ENCODE results near the gene KRT35. TPM values are rescaled to one million over a fixed set of nuclear protein-coding genes. Genes with fewer than 3 reads are reported as not detected.
"Not testable (repeated sequence)": the region's sequence is repeated elsewhere in the genome, so short reads cannot be mapped to it uniquely, and the experiment has no call there.

Gene KRT35
- total and polyA plus RNA-seq, 12 donors: not detected

DNA sequence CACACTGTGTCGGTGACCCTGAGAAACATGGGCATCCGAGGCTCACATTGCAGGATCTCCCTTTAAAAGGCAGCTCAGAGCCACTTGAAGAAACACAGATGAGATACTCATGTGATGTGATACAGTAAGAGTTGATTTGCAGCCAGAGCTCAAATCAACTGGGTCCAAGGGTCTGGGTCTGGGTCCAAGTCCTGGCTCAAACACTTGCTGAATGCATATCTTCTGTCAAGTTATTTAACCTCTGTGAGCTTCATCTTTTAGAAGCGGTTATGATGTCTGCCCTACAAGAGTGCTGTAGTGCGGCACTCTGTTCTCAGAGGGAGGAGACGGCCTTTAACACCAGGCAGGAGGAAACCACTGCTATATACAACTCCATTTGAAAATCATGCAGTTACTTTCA is 46.5 kb downstream of the KRT35 start:
- intact Hi-C loops (cut with DNase I): no loop called here
- H3K36me3 ChIP-seq: no peaks in the 10 kb centered on the region
- ATAC-seq (peak in 3 of 8 donors; percentile 49 to 74 (median 69)), DNase-seq (no peak)
- peaks cover 0 to 16% (median 0%) of the 10 kb centered on the region in 9 donors for H3K4me1 ChIP-seq
- H3K27ac ChIP-seq: no peak overlapping the region
- H3K4me3 ChIP-seq: no peak overlapping the region
- WGBS, 2 donors: 31 to 39% methylated on average over 5 of the region's 5 CpGs
- peaks cover 0 to 15% (median 13%) of the 10 kb centered on the region in 7 donors for H3K27me3 ChIP-seq
- H3K9me3 ChIP-seq: no peaks in the 10 kb centered on the region
- no peak for TF ChIP-seq CTCF (IDR thresholded peaks at IDR 0.05)

DNA sequence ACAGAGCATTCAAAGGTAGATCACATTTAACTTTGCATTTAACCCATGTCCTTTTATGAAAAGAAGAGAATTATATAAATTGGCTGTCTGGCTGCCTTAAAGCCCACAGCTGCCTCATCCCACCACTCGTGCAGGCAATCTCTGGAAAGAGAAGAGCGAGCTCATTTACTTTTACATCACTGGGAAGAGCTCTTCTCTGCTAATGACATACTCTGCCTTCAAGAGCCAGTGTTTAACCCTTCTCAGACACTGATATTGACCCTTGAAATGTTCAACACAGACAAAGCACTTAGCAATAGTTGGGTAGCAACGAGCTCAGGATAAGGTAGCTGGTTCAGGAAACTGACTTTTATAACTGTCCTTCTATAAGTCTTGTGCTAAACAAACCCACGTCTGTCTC is 46.9 kb downstream of the KRT35 start:
- no peak overlapping the region for H3K27ac ChIP-seq
- ATAC-seq: peak in 2 of 8 donors; percentile 19 to 52

GRCh38 chr17:41433586-41433985 is 47.4 kb downstream of the KRT35 start:
- 43 to 48% methylated on average over 4 of the region's 4 CpGs for WGBS, 2 donors
- no peak overlapping the region for H3K27ac ChIP-seq
- H3K4me3 ChIP-seq: no peak overlapping the region
- intact Hi-C loops (cut with DNase I): no loop called here
- no peaks in the 10 kb centered on the region for H3K9me3 ChIP-seq
- ATAC-seq (no peak), DNase-seq (no peak)
- peaks cover 0 to 16% (median 0%) of the 10 kb centered on the region in 9 donors for H3K4me1 ChIP-seq
- H3K36me3 ChIP-seq: no peaks in the 10 kb centered on the region
- no peak for TF ChIP-seq CTCF (IDR thresholded peaks at IDR 0.05)
- H3K27me3 ChIP-seq: peaks cover 0 to 16% (median 13%) of the 10 kb centered on the region in 7 donors

More for the DNA sequence above, 46.9 kb downstream of the KRT35 start:
- intact Hi-C loops (cut with DNase I): no loop called here
- Histone ChIP-seq H3K4me3 (no peak overlapping the region), H3K4me1 (peaks cover 0 to 16% (median 0%) of the 10 kb centered on the region in 9 donors), H3K36me3 (no peaks in the 10 kb centered on the region), H3K9me3 (no peaks in the 10 kb centered on the region), H3K27me3 (peaks cover 0 to 16% (median 13%) of the 10 kb centered on the region in 7 donors)
- no peak for DNase-seq
- 19 to 25% methylated on average over 4 of the region's 4 CpGs for WGBS, 2 donors
- TF ChIP-seq CTCF (IDR thresholded peaks at IDR 0.05): no peak

DNA sequence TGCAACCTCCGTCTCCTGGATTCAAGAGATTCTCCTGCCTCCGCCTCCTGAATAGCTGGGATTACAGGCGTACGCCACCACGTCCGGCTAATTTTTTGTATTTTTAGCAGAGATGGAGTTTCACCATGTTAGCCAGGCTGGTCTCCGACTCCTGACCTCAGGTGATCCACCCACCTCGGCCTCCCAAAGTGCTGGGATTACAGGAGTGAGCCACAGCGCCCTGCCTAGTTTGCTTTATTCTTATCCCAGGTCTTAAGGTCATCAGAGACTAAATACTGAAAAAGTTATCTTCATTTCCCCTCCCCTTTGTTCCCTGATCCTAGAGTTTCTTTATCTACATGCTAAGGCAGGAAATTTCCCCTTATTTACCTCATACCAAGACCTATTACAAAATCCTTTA is 50.6 kb downstream of the KRT35 start:
- DNase-seq; H3K27ac ChIP-seq; intact Hi-C loops (cut with DNase I); H3K9me3 ChIP-seq; H3K36me3 ChIP-seq; H3K4me3 ChIP-seq; ATAC-seq: not testable (repeated sequence)
- WGBS, 2 donors: 74 to 83% methylated on average over 9 of the region's 9 CpGs
- Histone ChIP-seq H3K27me3 (peaks cover 0 to 16% (median 13%) of the 10 kb centered on the region in 7 donors), H3K4me1 (peaks cover 0 to 16% (median 0%) of the 10 kb centered on the region in 9 donors)

- no peak overlapping the region for H3K27ac ChIP-seq
- TF ChIP-seq CTCF (IDR thresholded peaks at IDR 0.05): no peak
These were observed 51.3 kb downstream of the KRT35 start for GRCh38 chr17:41429667-41430066.

More at GRCh38 chr17:41429667-41430066, 51.3 kb downstream of the KRT35 start:
- Histone ChIP-seq H3K36me3 (no peaks in the 10 kb centered on the region), H3K9me3 (no peaks in the 10 kb centered on the region), H3K4me1 (peaks cover 0 to 11% (median 0%) of the 10 kb centered on the region in 9 donors), H3K4me3 (no peak overlapping the region), H3K27me3 (peaks cover 0 to 16% (median 13%) of the 10 kb centered on the region in 7 donors)
- ATAC-seq (no peak), DNase-seq (no peak)
- WGBS, 2 donors: 61 to 62% methylated on average over 7 of the region's 7 CpGs
- intact Hi-C loops (cut with DNase I): no loop called here
